Hepatocyte (in vitro differentiated cells): ENCODE measurements around the gene HDHD3. TPM values are rescaled to one million over a fixed set of nuclear protein-coding genes. Genes with fewer than 3 reads are reported as not detected.

Experiments used
- DNase-seq: peaks from one replicate; pipeline ENCODE4 v3.0.0-alpha.2; 2016; ENCODE audit warnings: low spot score
- H2AFZ ChIP-seq: fragments of 200-600 bp; sonication (generic); 2 replicates; pipeline ENCODE4 v1.6.0; 2016; ENCODE audit warnings: antibody characterized with exemption, mild to moderate bottlenecking
- H3K27ac ChIP-seq: fragments of 200-600 bp; sonication (generic); 2 replicates; pipeline ENCODE4 v1.5.1; 2016; ENCODE audit warnings: mild to moderate bottlenecking
- H3K27me3 ChIP-seq: fragments of 200-600 bp; sonication (generic); 2 replicates; pipeline ENCODE4 v1.6.1; 2016
- H3K36me3 ChIP-seq: fragments of 200-600 bp; sonication (generic); replicated peaks from 2 replicates; pipeline ENCODE4 v1.5.1; 2016; ENCODE audit warnings: low read depth; ENCODE audit not compliant: insufficient read depth
- H3K4me1 ChIP-seq: fragments of 200-600 bp; sonication (generic); 2 replicates; pipeline ENCODE4 v1.5.1; 2016; ENCODE audit warnings: mild to moderate bottlenecking, moderate library complexity; ENCODE audit not compliant: insufficient read depth
- H3K4me2 ChIP-seq: fragments of 200-600 bp; sonication (generic); 2 replicates; pipeline ENCODE4 v1.6.0; 2016
- H3K4me3 ChIP-seq: fragments of 200-600 bp; sonication (generic); 2 replicates; pipeline ENCODE4 v1.5.1; 2016; ENCODE audit warnings: mild to moderate bottlenecking
- H3K79me2 ChIP-seq: fragments of 200-600 bp; sonication (generic); 2 replicates; pipeline ENCODE4 v1.6.0; 2017; ENCODE audit warnings: mild to moderate bottlenecking
- H3K9me2 ChIP-seq: fragments of 200-600 bp; sonication (generic); replicated peaks from 2 replicates; pipeline ENCODE4 v1.6.0; 2017; ENCODE audit warnings: mild to moderate bottlenecking; ENCODE audit not compliant: insufficient read depth
- H3K9me3 ChIP-seq: fragments of 200-600 bp; sonication (generic); 2 replicates; pipeline ENCODE4 v1.5.1; 2016; ENCODE audit warnings: low read depth, mild to moderate bottlenecking
- H4K20me1 ChIP-seq: fragments of 200-600 bp; sonication (generic); 2 replicates; pipeline ENCODE4 v1.6.0; 2016; ENCODE audit warnings: mild to moderate bottlenecking; ENCODE audit not compliant: insufficient read depth, poor library complexity, severe bottlenecking
- CTCF ChIP-seq: fragments of 200-600 bp; sonication (generic); IDR thresholded peaks from 2 replicates; pipeline ENCODE4 v1.5.1; 2016; ENCODE audit warnings: antibody characterized with exemption, mild to moderate bottlenecking; ENCODE audit not compliant: poor library complexity
- EZH2 ChIP-seq: fragments of 200-600 bp; sonication (generic); IDR thresholded peaks from 2 replicates; pipeline ENCODE4 v1.6.1; 2016; ENCODE audit warnings: antibody characterized with exemption, mild to moderate bottlenecking, borderline replicate concordance
- EZH2phosphoT487 ChIP-seq: fragments of 200-600 bp; sonication (generic); IDR thresholded peaks from one replicate; pipeline ENCODE4 v1.6.1; 2018; ENCODE audit warnings: antibody characterized with exemption, mild to moderate bottlenecking, low read depth, moderate library complexity; ENCODE audit not compliant: unreplicated experiment, severe bottlenecking
- WGBS: methylation state at CpG from one replicate; pipeline ENCODE4 v1.1.6; 2016; ENCODE audit warnings: low lambda C conversion rate; ENCODE audit errors: missing lambda C conversion rate; 5-methylcytosine and 5-hydroxymethylcytosine counted together
- polyA plus RNA-seq: library from polyadenylated mRNA; unstranded; fragments of >200 nt; fragmentation: Nextera tagmentation; extraction: Ambion mirVana; gene quantifications from 2 replicates; pipeline ENCODE4 v1.2.1, GENCODE V29; 2016
- total RNA-seq: library from RNA; depleted of rRNA; stranded (reverse); fragments of >200 nt; gene quantifications from 2 replicates; pipeline ENCODE4 v1.2.3, GENCODE V29; 2014

Gene HDHD3
- total and polyA plus RNA-seq, 2 experiments from 2014 or later, result 96.8 to 110 TPM

- H3K4me3 ChIP-seq, result no peak overlapping the region
- peaks cover 46% of the 10 kb centered on the region for H3K79me2 ChIP-seq
- no peak overlapping the region for H2AFZ ChIP-seq
- H3K4me2 ChIP-seq, result no peak overlapping the region
- no peaks in the 10 kb centered on the region for H3K9me3 ChIP-seq
- H4K20me1 ChIP-seq, result no peaks in the 10 kb centered on the region
- H3K36me3 ChIP-seq, result no peaks in the 10 kb centered on the region
- no peaks in the 10 kb centered on the region for H3K9me2 ChIP-seq
- no peaks in the 10 kb centered on the region for H3K27me3 ChIP-seq
- peaks cover 28% of the 10 kb centered on the region for H3K4me1 ChIP-seq
- H3K27ac ChIP-seq, result no peak overlapping the region
- TF ChIP-seq EZH2, result no peak
- TF ChIP-seq EZH2phosphoT487, result no peak
- TF ChIP-seq CTCF, result no peak
- 94% methylated on average over 8 of the region's 9 CpGs for WGBS
- no peak for DNase-seq
Observed at GRCh38 chr9:113395000-113395861, 18.4 kb upstream of the HDHD3 start.

- H3K79me2 ChIP-seq, result peaks cover 29% of the 10 kb centered on the region
- H3K4me3 ChIP-seq, result no peak overlapping the region
- no peaks in the 10 kb centered on the region for H3K9me2 ChIP-seq
- no peak for DNase-seq
- TF ChIP-seq CTCF (no peak), EZH2phosphoT487 (no peak), EZH2 (no peak)
- 98% methylated on average over 6 of the region's 7 CpGs for WGBS
- peaks cover 22% of the 10 kb centered on the region for H3K4me1 ChIP-seq
- no peak overlapping the region for H3K4me2 ChIP-seq
- H4K20me1 ChIP-seq, result no peaks in the 10 kb centered on the region
- no peaks in the 10 kb centered on the region for H3K27me3 ChIP-seq
- no peak overlapping the region for H3K27ac ChIP-seq
- no peak overlapping the region for H2AFZ ChIP-seq
- H3K9me3 ChIP-seq, result no peaks in the 10 kb centered on the region
- no peaks in the 10 kb centered on the region for H3K36me3 ChIP-seq
Observed at GRCh38 chr9:113393281-113393680, 16.5 kb upstream of the HDHD3 start.

GRCh38 chr9:113391917-113392316 is 15.1 kb upstream of the HDHD3 start:
- Histone ChIP-seq H3K27ac (no peak overlapping the region), H3K27me3 (no peaks in the 10 kb centered on the region), H3K4me2 (no peak overlapping the region), H3K4me1 (peaks cover 23% of the 10 kb centered on the region), H4K20me1 (no peaks in the 10 kb centered on the region), H3K9me2 (no peaks in the 10 kb centered on the region), H3K36me3 (no peaks in the 10 kb centered on the region), H2AFZ (no peak overlapping the region), H3K9me3 (no peaks in the 10 kb centered on the region), H3K4me3 (no peak overlapping the region), H3K79me2 (peaks cover 19% of the 10 kb centered on the region)
- whole genome bisulfite sequencing, result 99% methylated on average over 7 of the region's 7 CpGs
- DNase-seq, result no peak
- TF ChIP-seq EZH2phosphoT487, result no peak
- TF ChIP-seq CTCF, result no peak
- no peak for TF ChIP-seq EZH2
